ENCODE data around the gene GALK1. TPM values are rescaled to one million over a fixed set of nuclear protein-coding genes. Genes with fewer than 3 reads are reported as not detected.
A peak's percentile ranks its signal among the peaks of the same experiment; 100 is the strongest.

The GALK1 gene
- total and polyA plus RNA-seq, 2 experiments from 2014 or later = 40.6 to 46.5 TPM

- peak overlapping the region; percentile 66 for H3K9ac ChIP-seq
- H3K4me2 ChIP-seq (ENCODE audit: unreplicated experiment) = no peak overlapping the region
- no peaks in the 10 kb centered on the region for H3K9me3 ChIP-seq (ENCODE audit: low read depth)
- no peaks in the 10 kb centered on the region for H4K20me1 ChIP-seq (ENCODE audit: insufficient read depth)
- H3F3A ChIP-seq (ENCODE audit: insufficient read depth) = no peaks in the 10 kb centered on the region
- no peaks in the 10 kb centered on the region for H3K9me2 ChIP-seq (ENCODE audit: insufficient read depth)
- no peak overlapping the region for H3K27ac ChIP-seq
- peak overlapping the region; percentile 72; the same call in 1 of the 2 replicates for H2AFZ ChIP-seq
- TF ChIP-seq EZH2phosphoT487 (IDR thresholded peaks at IDR 0.05; ENCODE audit: insufficient read depth, low read depth) = no peak
- TF ChIP-seq EZH2 (IDR thresholded peaks at IDR 0.05; ENCODE audit: insufficient read depth, poor library complexity, severe bottlenecking) = no peak
- no peak for DNase-seq
- H3K79me2 ChIP-seq (ENCODE audit: insufficient read depth) = no peaks in the 10 kb centered on the region
- no peaks in the 10 kb centered on the region for H3K27me3 ChIP-seq (replicated peaks; ENCODE audit: insufficient read depth)
- WGBS, 2 experiments (ENCODE audit: low coverage in 1 of 2, low lambda C conversion rate in 2 of 2, missing lambda C conversion rate in 2 of 2) = 63 to 65% methylated on average over 27 of the region's 27 CpGs
- no peaks in the 10 kb centered on the region for H3K4me1 ChIP-seq (ENCODE audit: insufficient read depth)
- no peak overlapping the region for H3K4me3 ChIP-seq
- in situ Hi-C loops (cut with MboI) = loop anchor here (10.0 kb wide), 1 partner anchor 140 kb away; no protein-coding TSS in a partner anchor
- no peaks in the 10 kb centered on the region for H3K36me3 ChIP-seq (ENCODE audit: low read depth)
These were observed 10.4 kb downstream of the GALK1 start for GRCh38 chr17:75754378-75755204.

- 6% methylated on average over 61 to 73 of the region's 76 CpGs for WGBS, 2 experiments (ENCODE audit: low coverage in 1 of 2, low lambda C conversion rate in 2 of 2, missing lambda C conversion rate in 2 of 2)
- Histone ChIP-seq H3K9me2 (ENCODE audit: insufficient read depth) (no peaks in the 10 kb centered on the region), H3K27me3 (replicated peaks; ENCODE audit: insufficient read depth) (no peaks in the 10 kb centered on the region), H4K20me1 (ENCODE audit: insufficient read depth) (no peaks in the 10 kb centered on the region), H3K4me2 (ENCODE audit: unreplicated experiment) (peak overlapping the region; percentile 72), H3F3A (ENCODE audit: insufficient read depth) (no peaks in the 10 kb centered on the region), H3K9ac (peak overlapping the region; percentile 66), H2AFZ (peak overlapping the region; percentile 72), H3K79me2 (ENCODE audit: insufficient read depth) (no peaks in the 10 kb centered on the region), H3K4me3 (peak overlapping the region; percentile 69), H3K36me3 (ENCODE audit: low read depth) (no peaks in the 10 kb centered on the region), H3K9me3 (ENCODE audit: low read depth) (no peaks in the 10 kb centered on the region), H3K4me1 (ENCODE audit: insufficient read depth) (no peaks in the 10 kb centered on the region), H3K27ac (no peak overlapping the region)
- no peak for TF ChIP-seq EZH2phosphoT487 (IDR thresholded peaks at IDR 0.05; ENCODE audit: insufficient read depth, low read depth)
- TF ChIP-seq EZH2 (IDR thresholded peaks at IDR 0.05; ENCODE audit: insufficient read depth, poor library complexity, severe bottlenecking) = no peak
- peak; percentile 89 for DNase-seq
- in situ Hi-C loops (cut with MboI) = loop anchor here (10.0 kb wide), 1 partner anchor 139 kb away; no protein-coding TSS in a partner anchor
These were observed 11.2 kb downstream of the GALK1 start for GRCh38 chr17:75753514-75754377.

GRCh38 chr17:75752802-75753513 is 12.0 kb downstream of the GALK1 start:
- H4K20me1 ChIP-seq (ENCODE audit: insufficient read depth) = no peaks in the 10 kb centered on the region
- no peaks in the 10 kb centered on the region for H3F3A ChIP-seq (ENCODE audit: insufficient read depth)
- TF ChIP-seq EZH2phosphoT487 (IDR thresholded peaks at IDR 0.05; ENCODE audit: insufficient read depth, low read depth) = no peak
- no peak for TF ChIP-seq EZH2 (IDR thresholded peaks at IDR 0.05; ENCODE audit: insufficient read depth, poor library complexity, severe bottlenecking)
- H3K36me3 ChIP-seq (ENCODE audit: low read depth) = no peaks in the 10 kb centered on the region
- H3K27ac ChIP-seq = no peak overlapping the region
- H3K27me3 ChIP-seq (replicated peaks; ENCODE audit: insufficient read depth) = no peaks in the 10 kb centered on the region
- no peak for DNase-seq
- no peaks in the 10 kb centered on the region for H3K9me2 ChIP-seq (ENCODE audit: insufficient read depth)
- peak overlapping the region; percentile 69 for H3K4me3 ChIP-seq
- H3K9ac ChIP-seq = peak overlapping the region; percentile 66
- H3K4me2 ChIP-seq (ENCODE audit: unreplicated experiment) = peak overlapping the region; percentile 72
- in situ Hi-C loops (cut with MboI) = loop anchor here (10.0 kb wide), 1 partner anchor 138 kb away; no protein-coding TSS in a partner anchor
- H3K4me1 ChIP-seq (ENCODE audit: insufficient read depth) = no peaks in the 10 kb centered on the region
- H3K79me2 ChIP-seq (ENCODE audit: insufficient read depth) = no peaks in the 10 kb centered on the region
- whole genome bisulfite sequencing, 2 experiments (ENCODE audit: low coverage in 1 of 2, low lambda C conversion rate in 2 of 2, missing lambda C conversion rate in 2 of 2) = 63 to 66% methylated on average over 19 of the region's 19 CpGs
- H3K9me3 ChIP-seq (ENCODE audit: low read depth) = no peaks in the 10 kb centered on the region
- H2AFZ ChIP-seq = peak overlapping the region; percentile 72

- no peaks in the 10 kb centered on the region for H4K20me1 ChIP-seq (ENCODE audit: insufficient read depth)
- H3K4me2 ChIP-seq (ENCODE audit: unreplicated experiment) = no peak overlapping the region
- DNase-seq = no peak
- in situ Hi-C loops (cut with MboI) = loop anchor here (10.0 kb wide), 1 partner anchor 138 kb away; no protein-coding TSS in a partner anchor
- no peaks in the 10 kb centered on the region for H3K27me3 ChIP-seq (replicated peaks; ENCODE audit: insufficient read depth)
- H2AFZ ChIP-seq = no peak overlapping the region
- H3K27ac ChIP-seq = no peak overlapping the region
- H3K9me3 ChIP-seq (ENCODE audit: low read depth) = no peaks in the 10 kb centered on the region
- WGBS, 2 experiments (ENCODE audit: low coverage in 1 of 2, low lambda C conversion rate in 2 of 2, missing lambda C conversion rate in 2 of 2) = 80 to 90% methylated on average over 8 to 10 of the region's 10 CpGs
- no peaks in the 10 kb centered on the region for H3K9me2 ChIP-seq (ENCODE audit: insufficient read depth)
- no peak overlapping the region for H3K9ac ChIP-seq
- TF ChIP-seq EZH2 (IDR thresholded peaks at IDR 0.05; ENCODE audit: insufficient read depth, poor library complexity, severe bottlenecking) (no peak), EZH2phosphoT487 (IDR thresholded peaks at IDR 0.05; ENCODE audit: insufficient read depth, low read depth) (no peak)
- no peaks in the 10 kb centered on the region for H3F3A ChIP-seq (ENCODE audit: insufficient read depth)
- H3K79me2 ChIP-seq (ENCODE audit: insufficient read depth) = no peaks in the 10 kb centered on the region
- peaks cover 3% of the 10 kb centered on the region; the same call in 1 of the 2 replicates for H3K4me1 ChIP-seq (ENCODE audit: insufficient read depth)
- no peaks in the 10 kb centered on the region for H3K36me3 ChIP-seq (ENCODE audit: low read depth)
- H3K4me3 ChIP-seq = no peak overlapping the region
These were observed 12.6 kb downstream of the GALK1 start for GRCh38 chr17:75752405-75752709.

Data from GM23248 (cell line).